ENCODE results near the gene EPHX1.

- TF ChIP-seq YY1 (IDR thresholded peaks at IDR 0.05; ENCODE audit: insufficient read depth, insufficient read length) = no peak
- TF ChIP-seq ZNF274 (IDR thresholded peaks at IDR 0.05; ENCODE audit: low read depth, low read length) = no peak
- no peak for TF ChIP-seq SUZ12 (IDR thresholded peaks at IDR 0.05; ENCODE audit: extremely low read depth, insufficient read depth, insufficient read length)
Measured at GRCh38 chr1:225892307-225892706, 82.4 kb downstream of the EPHX1 start.

Measured in NT2/D1 (cell line).